Activated CD4-positive, alpha-beta T cell treated with anti-CD3 and anti-CD28 coated beads, Interleukin-2, amount 50 U/mL, for 4 hours (primary cell): ENCODE data around the gene EEF1A2.

ENCODE experiments used
- DNase-seq, 2 experiments: peaks; one replicate each; pipeline ENCODE4 v3.0.0-alpha.2; 2020

Gene EEF1A2

DNA sequence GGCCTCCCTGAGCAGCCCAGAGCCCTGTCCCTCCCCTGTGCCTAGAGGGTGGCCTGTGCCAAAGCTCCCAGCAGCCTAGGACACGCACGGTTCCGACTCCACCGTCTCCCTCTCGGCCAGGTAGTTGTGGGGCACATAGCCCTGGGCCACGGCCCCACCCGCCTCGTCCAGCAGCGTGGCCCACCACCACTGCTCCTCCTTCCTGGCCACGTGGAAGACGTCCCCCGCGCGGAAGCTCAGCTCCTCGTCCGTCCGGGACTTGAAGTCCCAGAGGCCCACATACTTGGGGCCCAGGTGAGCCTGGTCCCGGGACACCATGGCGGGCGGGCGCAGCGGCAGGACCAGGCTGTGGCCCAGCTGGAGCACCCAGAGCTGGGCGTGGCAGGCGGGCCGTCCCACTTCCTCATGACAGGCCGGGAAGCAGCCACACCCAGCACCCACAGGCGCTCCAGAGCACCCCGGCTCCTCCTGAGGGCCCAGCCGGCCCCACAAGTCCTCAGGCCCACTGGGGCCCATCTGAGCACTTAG, 38.2 kb upstream of the EEF1A2 start, which contains the start of gene PTK6:
Gene PTK6 (minus strand): TSS at position 380 of the 528 bp plus-strand sequence. CDS start 62 bp downstream, at position 318.
- DNase-seq: no peak

DNA sequence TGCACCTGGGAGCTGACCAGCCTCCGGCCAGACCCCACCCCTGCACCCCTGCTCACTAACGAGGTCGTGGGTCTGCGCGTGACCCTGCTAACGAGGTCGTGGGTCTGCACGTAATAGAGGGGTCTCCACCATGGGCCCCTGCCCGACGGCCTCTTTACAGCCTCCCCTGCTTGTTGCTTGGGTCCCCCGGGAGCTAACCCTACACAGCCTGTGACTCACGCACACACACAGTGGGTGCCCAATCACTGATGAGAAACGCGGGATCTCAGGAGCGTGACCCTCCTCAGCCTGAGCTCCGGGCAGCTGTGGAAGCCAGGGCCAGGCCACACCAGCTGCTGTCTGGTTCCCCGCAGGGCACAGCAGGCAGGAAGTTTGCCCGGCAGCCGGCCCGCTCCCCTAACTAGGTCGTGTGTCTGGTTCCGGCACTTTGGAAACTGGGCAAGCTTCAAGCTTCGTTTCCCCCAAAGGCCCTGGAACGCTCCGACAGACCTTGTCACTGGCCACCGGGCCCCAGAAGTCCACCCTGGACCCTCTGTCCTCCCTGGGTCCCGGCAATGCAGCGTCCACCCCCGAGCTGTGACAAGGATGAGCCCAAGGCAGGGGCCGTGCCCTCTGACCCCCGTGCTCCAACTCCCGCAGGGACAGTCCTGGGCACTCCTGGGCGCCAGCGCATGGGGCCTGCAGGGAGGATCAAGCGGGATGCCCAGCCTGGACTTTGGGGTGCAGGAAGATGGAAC, 37.5 kb upstream of the EEF1A2 start:
- DNase-seq: no peak

DNA sequence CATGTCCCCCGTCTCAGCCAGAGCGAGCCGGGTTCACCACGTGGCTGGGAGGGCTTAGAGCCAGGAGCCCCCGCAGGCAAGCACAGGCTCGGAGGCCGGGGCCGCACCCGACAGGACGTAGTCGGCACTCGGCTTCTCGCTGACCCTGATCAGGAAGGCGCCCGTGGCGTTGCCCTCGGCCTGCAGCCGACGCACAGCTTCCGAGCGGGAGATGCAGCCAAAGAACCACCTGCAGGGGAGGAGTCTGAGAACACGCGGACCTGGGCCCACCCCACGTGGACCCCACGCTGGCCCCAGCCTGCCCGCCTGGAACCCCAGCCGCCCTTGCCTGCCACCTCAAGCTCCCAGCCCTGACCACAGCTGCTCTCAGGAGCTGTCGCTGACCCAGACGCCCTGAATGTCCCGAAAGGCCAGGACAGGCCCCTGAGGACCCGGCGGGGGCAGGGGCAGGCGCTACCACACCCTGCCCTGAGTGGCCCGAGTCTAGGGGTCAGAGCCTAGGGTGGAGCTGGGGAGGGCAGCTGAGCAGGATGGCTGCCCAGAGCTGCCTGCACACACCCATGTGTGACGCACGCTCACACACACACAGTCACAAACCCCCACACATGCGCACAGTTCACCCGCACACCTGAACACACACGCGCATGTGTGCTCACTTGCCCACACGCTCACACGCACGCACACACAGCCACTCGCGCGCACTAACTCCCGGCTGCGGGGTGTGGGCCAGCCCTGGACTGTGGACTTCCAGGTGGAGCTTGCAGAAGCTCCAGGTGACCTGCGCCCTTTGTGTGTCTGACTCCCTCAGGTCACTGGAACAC, 36.2 kb upstream of the EEF1A2 start:
- no peak for DNase-seq

- no peak for DNase-seq
Measured at GRCh38 chr20:63534427-63534830, 35.5 kb upstream of the EEF1A2 start.

DNA sequence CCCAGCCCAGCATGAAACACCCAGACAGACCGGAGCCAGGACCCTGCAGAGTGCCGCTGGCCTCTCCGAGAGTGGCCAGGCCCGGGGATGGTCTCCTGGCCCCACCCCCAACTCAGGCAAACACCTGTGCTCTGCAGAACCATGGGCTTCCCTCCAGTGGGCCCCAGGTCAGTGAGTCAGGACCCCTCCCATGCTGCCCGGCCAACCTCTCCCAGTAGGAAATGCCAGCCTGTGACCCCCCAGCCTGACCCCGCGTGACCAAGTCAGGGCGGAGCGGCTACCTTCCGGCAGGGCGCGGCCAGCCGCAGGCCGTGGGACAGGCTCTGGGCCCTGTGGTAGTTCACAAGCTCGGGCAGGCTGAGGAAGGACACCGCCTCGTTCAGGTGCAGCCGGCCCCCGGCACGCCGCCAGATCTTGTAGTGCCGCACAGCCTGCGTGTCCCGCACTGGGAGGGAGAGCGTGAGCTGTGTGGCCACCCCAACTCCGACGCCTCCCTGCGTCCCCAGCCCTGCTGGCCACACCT, 35.0 kb upstream of the EEF1A2 start:
- DNase-seq: no peak

DNA sequence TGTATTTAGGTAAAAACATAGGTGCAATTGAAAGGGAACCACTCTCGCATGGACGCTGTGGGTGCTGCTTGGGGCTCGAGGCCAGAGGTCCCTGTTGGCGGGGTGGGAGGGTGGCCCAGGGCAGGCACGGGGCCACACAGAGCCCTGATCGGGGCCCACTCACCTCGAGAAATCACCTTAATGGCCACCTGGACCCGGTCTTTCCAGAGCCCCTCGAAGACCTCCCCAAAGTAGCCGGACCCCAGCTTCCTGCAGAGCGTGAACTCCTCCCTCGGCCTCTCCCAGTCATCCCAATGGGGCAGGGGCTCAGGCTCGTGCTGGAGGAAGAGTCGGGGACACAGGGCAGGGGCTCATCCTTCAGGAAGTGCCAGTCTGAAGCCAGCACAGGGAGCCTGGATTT, 34.5 kb upstream of the EEF1A2 start:
- DNase-seq: no peak

- no peak for DNase-seq
Measured at GRCh38 chr20:63532449-63532971, 33.6 kb upstream of the EEF1A2 start.

DNA sequence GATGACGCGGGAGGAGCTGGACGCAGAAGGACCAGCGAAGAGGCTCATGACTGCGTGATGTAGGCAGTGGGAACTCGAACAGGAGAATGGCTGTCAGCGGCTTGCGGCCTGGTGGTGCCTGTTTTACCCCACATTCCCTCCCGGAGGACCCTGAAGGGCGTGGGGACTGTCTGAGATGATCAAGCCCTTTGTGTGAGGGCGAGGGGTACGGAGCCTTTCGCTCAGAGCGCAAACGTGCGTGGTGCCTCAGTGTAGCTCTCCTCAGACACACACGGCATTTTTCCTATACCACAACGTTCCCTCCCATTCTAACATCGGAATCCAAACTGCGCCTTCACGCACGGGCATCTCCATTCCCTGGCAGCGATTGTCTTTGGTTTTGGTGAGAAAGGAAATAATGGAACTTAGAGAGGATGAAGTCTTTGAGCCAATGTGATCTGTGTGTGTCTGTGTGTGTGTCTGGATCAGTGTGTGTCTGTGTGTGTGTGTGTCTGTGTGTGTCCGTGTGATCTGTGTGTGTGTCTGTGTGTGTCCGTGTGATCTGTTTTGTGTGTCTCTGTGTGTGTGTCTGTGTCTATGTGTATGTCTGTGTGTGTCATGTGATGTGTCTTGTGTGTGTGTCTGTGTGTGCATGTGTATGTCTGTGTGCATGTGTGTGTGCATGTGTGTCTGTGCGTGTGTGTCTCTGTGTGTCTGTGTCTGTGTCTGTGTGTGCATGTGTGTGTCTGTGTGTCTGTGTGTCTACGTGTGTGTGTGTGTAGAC, 33.0 kb upstream of the EEF1A2 start:
- DNase-seq: no peak

DNA sequence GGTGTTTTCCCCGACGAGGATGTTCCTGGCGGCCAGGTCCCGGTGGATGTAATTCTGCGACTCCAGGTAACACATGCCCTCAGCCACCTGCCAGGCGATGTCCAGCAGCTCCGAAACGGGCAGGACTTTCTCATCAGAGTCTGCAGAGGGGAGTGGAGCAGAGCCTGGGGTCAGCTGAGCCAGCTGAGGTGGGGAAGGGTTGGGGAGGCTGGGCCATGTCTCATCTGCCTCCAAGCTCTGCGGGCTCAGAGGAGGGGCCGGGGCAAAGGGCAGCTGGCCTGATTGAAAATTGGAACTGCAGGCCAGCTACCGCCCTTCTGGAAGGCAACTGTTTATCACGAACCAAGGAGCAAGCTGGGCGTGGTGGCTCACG, 31.9 kb upstream of the EEF1A2 start:
- no peak for DNase-seq

DNA sequence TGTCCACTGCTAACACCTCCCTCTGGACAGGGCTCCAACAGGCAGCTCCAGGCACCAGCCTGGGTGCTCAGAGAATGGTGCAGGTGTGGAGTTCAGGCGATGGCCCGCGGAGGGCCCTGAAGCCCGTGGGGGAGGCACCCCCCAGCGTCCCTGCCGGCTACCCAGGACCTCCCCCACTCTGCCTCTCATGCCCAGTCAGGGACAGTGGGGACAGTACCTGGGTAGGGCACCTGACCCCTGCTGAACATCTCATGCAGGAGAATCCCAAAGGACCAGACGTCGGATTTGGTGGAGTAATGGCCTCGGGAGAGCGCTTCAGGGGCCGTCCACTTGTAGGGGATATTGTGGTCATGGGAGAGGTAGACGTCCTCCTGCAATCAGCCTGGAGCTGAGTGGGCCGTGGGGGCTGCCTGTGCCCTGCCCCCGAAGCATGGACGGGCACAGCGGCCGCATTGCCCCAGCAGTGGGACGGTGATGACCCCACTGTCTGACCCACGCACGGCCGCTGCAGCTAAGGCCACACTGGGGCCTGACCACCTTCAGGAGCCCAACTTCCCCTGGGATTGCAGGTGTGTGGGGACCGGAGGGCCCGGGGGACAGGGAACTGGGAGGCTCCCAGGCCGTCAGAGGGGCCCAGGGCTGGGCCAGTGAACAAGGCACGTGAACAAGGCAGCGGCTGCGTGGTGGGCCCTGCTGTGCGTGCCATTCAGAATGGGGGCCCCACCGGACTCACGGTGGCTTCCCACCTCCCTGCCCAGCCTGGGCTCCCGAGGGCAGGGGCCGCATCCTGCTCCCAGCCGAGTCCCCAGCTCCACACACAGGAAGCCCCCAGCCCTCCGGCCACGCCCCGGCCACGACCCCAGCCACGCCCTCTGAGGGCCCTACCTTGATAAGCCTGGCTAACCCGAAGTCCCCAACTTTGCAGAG, 31.2 kb upstream of the EEF1A2 start:
- DNase-seq: no peak

GRCh38 chr20:63529180-63529860, 30.4 kb upstream of the EEF1A2 start:
- DNase-seq: no peak

DNA sequence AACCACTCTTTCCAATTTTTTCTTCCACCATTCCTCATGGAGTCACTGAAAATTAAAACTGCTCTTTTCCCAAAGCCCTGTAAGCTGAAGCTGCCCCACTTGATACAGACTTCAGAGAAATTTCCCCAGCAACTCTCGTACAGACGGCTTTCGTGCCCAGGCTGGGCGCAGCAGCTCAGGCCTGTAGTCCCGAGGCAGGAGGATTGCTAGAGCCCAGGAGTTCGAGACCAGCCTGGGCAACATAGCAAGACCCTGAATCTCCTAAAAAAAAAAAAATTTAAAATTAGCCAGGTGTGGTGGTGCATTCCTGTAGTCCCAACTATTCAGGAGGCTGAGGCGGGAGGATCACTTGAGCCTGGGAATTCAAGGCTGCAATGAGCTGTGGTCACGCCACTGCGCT, 28.3 kb upstream of the EEF1A2 start:
- DNase-seq: no peak

GRCh38 chr20:63525971-63526370, 27.1 kb upstream of the EEF1A2 start:
- DNase-seq: no peak

DNA sequence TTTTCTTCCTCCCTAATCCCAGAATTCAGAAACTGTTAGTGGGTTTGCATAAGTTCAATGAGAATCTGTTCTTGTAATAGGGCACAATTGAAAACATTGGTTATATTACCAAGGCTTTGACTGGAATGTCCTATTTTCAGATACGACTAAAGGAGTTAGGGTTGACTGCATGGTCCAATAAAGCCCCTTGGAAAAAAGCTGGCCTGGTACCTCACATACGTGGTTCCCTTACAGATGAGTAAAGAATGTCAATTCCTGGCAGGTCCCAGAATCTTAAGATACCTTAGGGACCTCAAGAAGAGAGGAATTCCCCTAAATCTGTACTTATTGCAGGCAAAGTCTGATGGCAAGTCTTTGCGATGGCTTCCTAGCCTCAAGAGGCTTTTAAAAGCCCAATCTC, 26.3 kb upstream of the EEF1A2 start:
- no peak for DNase-seq

GRCh38 chr20:63522981-63523611, 24.2 kb upstream of the EEF1A2 start:
- no peak for DNase-seq

- DNase-seq: no peak
Measured at GRCh38 chr20:63522091-63522868, 23.4 kb upstream of the EEF1A2 start.

DNA sequence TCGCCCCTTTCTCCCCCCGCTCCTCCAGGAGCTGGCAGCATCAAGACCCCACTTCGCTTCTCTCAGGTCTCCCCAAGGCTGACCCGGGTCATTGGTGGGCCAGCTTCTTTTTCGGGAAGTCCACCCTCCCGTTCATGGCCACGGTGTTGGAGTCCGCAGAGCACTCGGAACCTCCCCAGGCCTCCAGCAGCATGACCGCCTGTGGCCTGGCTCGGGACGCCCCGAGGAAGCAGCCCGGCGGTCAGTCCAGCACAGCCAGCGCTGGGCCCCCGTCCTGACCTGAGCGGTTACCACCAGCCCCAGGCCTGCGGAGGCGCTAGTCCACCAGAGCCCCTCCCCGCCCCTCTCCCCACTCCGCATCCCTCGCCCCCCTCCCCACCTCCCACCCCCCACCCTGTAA, 22.7 kb upstream of the EEF1A2 start:
- no peak for DNase-seq

GRCh38 chr20:63520934-63521601, 22.2 kb upstream of the EEF1A2 start:
- peak; percentile 49 to 58 for DNase-seq

DNA sequence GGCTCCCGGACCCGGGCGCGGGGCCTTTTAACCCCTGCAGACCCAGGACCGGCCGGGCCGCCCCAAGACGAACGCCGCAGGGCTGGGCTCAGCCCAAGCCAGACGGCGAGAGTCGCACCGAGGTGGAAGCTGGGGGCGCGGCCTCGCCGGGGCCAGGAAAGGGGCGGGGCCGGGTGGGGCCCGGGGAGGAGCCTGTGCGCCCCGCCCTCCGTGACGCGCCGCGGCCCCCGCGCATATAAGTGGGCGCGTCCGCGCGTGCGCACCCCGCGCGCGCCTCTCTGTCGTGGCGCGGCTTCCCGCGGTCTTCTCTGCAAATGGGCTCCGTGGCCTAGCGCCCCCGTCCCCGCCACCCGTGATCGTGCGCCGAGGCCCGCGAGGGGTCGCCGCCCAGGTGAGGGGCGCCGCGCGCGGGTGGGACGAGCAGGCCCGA, 21.6 kb upstream of the EEF1A2 start, which contains the start of gene PPDPF:
Gene PPDPF (plus strand): TSS at position 262 of the 430 bp plus-strand sequence. CDS start 544 bp downstream, outside the sequence.
- DNase-seq: peak; percentile 69 to 79
